Measurements from ENCODE around the gene MEIOB. TPM values are rescaled to one million over a fixed set of nuclear protein-coding genes. Genes with fewer than 3 reads are reported as not detected.

The MEIOB gene
- polyA plus RNA-seq, 1 of the 3 experiments (the other 2 are of a cell fraction), result not detected

DNA sequence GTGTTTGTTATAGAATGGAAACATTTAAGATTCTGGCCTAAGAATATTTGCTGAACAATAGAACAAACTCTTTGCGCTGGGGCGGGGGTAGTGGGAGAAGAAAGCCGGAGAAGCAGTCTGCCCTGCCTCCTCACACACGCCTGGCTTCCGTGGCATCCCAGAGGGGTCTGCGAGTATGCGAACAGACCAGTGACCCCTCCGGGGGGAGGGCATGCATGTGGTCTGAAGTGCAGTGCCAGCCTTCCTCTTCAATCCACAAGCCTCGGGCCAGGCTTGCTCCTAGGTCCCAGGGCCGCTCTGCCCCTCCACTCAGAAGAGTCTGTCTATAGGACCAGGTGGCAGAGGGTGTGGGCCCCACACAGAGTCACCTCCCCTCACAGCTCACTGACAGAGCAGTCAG, 64.3 kb downstream of the MEIOB start:
- H2AFZ ChIP-seq (ENCODE audit: low read depth), result no peak overlapping the region
- no peak overlapping the region for H3K4me3 ChIP-seq (ENCODE audit: low read depth in 2 of 2, low read length in 1 of 2)
- TF ChIP-seq SMC3 (IDR thresholded peaks at IDR 0.05; ENCODE audit: low read depth, low read length) (no peak), RXRA (IDR thresholded peaks at IDR 0.05; ENCODE audit: borderline replicate concordance, low read depth) (no peak)
- no peak overlapping the region for H3K9ac ChIP-seq
- CTCF ChIA-PET, result no interaction called here
- 92% methylated on average over 9 of the region's 10 CpGs for WGBS (ENCODE audit: low lambda C conversion rate)
- no peaks in the 10 kb centered on the region for H3K4me1 ChIP-seq (ENCODE audit: control insufficient read depth in 1 of 2, insufficient read depth in 2 of 2, low read depth in 1 of 2, low read length in 1 of 2)
- H3K27ac ChIP-seq (ENCODE audit: low read depth in 2 of 2, low read length in 1 of 2), result no peak overlapping the region
- H3K9me3 ChIP-seq, result no peaks in the 10 kb centered on the region
- H3K27me3 ChIP-seq (ENCODE audit: insufficient read depth), result no peaks in the 10 kb centered on the region
- DNase-seq, result no peak
- H3K9me2 ChIP-seq, result no peaks in the 10 kb centered on the region
- peaks cover 8 to 10% of the 10 kb centered on the region in 2 experiments for H3K36me3 ChIP-seq (replicated peaks in 1 of 2; ENCODE audit: control insufficient read depth in 1 of 2, insufficient read depth in 2 of 2, low read length in 1 of 2)
- H3K79me2 ChIP-seq (ENCODE audit: insufficient read depth), result peaks cover 3% of the 10 kb centered on the region; the same call in 1 of the 2 replicates
- H4K20me1 ChIP-seq (ENCODE audit: insufficient read depth), result no peaks in the 10 kb centered on the region
- POLR2A ChIA-PET, result interaction anchor here (0.6 kb wide), 1 partner anchor 12 kb away, joined by 3 read pairs; no protein-coding TSS in a partner anchor
- H3K4me2 ChIP-seq, result no peak overlapping the region
- H3F3A ChIP-seq (replicated peaks; ENCODE audit: insufficient read depth), result no peaks in the 10 kb centered on the region

DNA sequence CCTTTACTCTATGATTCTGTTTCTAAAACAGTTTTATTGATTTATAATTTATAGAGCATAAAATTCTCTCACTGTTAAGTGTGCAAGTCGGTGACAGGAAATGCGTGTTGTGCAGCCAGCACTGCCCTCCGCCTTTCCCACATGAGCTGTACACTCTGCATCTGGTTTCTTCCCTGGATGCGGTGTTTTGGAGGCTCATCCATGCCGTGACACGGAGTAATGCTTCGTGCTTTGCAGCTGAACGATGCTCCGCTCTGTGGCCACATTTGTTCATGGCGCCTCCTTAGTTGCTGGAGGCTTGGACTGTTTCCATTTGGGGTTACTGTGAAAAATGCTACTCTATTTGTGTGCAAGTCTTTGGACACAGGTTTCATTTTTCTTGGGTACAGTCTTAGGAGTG, 71.3 kb downstream of the MEIOB start:
- Histone ChIP-seq H3K4me2 (no peak overlapping the region), H3K36me3 (replicated peaks in 1 of 2; ENCODE audit: control insufficient read depth in 1 of 2, insufficient read depth in 2 of 2, low read length in 1 of 2) (peaks cover 0 to 4% of the 10 kb centered on the region in 2 experiments), H3K4me3 (ENCODE audit: low read depth in 2 of 2, low read length in 1 of 2) (no peak overlapping the region), H3F3A (replicated peaks; ENCODE audit: insufficient read depth) (no peaks in the 10 kb centered on the region), H3K27me3 (ENCODE audit: insufficient read depth) (no peaks in the 10 kb centered on the region), H3K79me2 (ENCODE audit: insufficient read depth) (no peaks in the 10 kb centered on the region), H3K4me1 (ENCODE audit: control insufficient read depth in 1 of 2, insufficient read depth in 2 of 2, low read depth in 1 of 2, low read length in 1 of 2) (no peaks in the 10 kb centered on the region), H3K9me2 (no peaks in the 10 kb centered on the region), H3K9me3 (no peaks in the 10 kb centered on the region), H3K9ac (no peak overlapping the region), H3K27ac (ENCODE audit: low read depth in 2 of 2, low read length in 1 of 2) (no peak overlapping the region), H4K20me1 (ENCODE audit: insufficient read depth) (no peaks in the 10 kb centered on the region), H2AFZ (ENCODE audit: low read depth) (no peak overlapping the region)
- CTCF ChIA-PET, result no interaction called here
- 48% methylated on average over 9 of the region's 10 CpGs for WGBS (ENCODE audit: low lambda C conversion rate)
- POLR2A ChIA-PET, result no interaction called here
- TF ChIP-seq ELF1 (IDR thresholded peaks at IDR 0.05) (no peak), FOXM1 (IDR thresholded peaks at IDR 0.05; ENCODE audit: low read depth) (no peak), EZH2phosphoT487 (IDR thresholded peaks at IDR 0.05; ENCODE audit: borderline replicate concordance, low read depth) (no peak), PBX3 (IDR thresholded peaks at IDR 0.05) (no peak), POLR2AphosphoS5 (IDR thresholded peaks at IDR 0.05; ENCODE audit: low read depth, low read length) (no peak), TCF12 (IDR thresholded peaks at IDR 0.05) (no peak), MAX (IDR thresholded peaks at IDR 0.05; ENCODE audit: low read depth) (no peak), REST (IDR thresholded peaks at IDR 0.05; ENCODE audit: low read depth, low read length) (no peak), RFX5 (IDR thresholded peaks at IDR 0.05; ENCODE audit: low read length) (no peak), TAF1 (IDR thresholded peaks at IDR 0.05; ENCODE audit: borderline replicate concordance, low read depth, low read length) (no peak), RXRA (IDR thresholded peaks at IDR 0.05; ENCODE audit: borderline replicate concordance, low read depth) (no peak), CHD2 (IDR thresholded peaks at IDR 0.05; ENCODE audit: low read length, partially characterized antibody) (no peak), TEAD4 (IDR thresholded peaks at IDR 0.05; ENCODE audit: borderline replicate concordance, insufficient read depth) (no peak), NFIC (IDR thresholded peaks at IDR 0.05; ENCODE audit: borderline replicate concordance) (no peak), SMC3 (IDR thresholded peaks at IDR 0.05; ENCODE audit: low read depth, low read length) (no peak), ZBTB33 (IDR thresholded peaks at IDR 0.05; ENCODE audit: borderline replicate concordance, low read depth) (no peak), YY1 (IDR thresholded peaks at IDR 0.05; ENCODE audit: low read depth) (no peak), JUND (IDR thresholded peaks at IDR 0.05) (no peak)
- TF ChIP-seq, protein P1, sequence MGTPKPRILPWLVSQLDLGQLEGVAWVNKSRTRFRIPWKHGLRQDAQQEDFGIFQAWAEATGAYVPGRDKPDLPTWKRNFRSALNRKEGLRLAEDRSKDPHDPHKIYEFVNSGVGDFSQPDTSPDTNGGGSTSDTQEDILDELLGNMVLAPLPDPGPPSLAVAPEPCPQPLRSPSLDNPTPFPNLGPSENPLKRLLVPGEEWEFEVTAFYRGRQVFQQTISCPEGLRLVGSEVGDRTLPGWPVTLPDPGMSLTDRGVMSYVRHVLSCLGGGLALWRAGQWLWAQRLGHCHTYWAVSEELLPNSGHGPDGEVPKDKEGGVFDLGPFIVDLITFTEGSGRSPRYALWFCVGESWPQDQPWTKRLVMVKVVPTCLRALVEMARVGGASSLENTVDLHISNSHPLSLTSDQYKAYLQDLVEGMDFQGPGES (IDR thresholded peaks at IDR 0.05; ENCODE audit: low read depth, low read length), result no peak
- DNase-seq, result no peak

Measured in SK-N-SH (cell line).